ENCODE results near the gene DPP10. TPM values are rescaled to one million over a fixed set of nuclear protein-coding genes. Genes with fewer than 3 reads are reported as not detected.

DPP10 gene
- total and polyA plus RNA-seq, 10 donors, result 0.02 TPM; not detected in 9

DNA sequence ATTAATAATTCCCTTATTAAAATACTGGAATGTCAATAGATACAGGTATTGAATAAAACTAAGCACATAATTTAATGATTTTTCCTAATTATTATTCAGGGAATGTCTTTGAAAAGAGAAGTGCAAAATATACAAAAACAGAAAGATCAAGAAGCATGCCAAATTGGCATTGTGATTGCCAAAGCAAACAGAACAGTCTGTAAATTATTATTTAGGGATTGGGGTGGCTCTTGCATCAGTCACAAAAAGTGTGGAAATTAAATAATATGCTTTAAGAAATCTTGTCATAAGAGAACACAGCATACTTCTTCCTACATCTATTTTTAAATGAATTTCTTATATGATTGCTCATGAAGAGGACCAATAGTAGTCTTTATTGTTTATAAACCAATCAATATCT is 1211.9 kb downstream of the DPP10 start:
- Histone ChIP-seq H3K27ac (no peak overlapping the region), H3K4me1 (no peaks in the 10 kb centered on the region), H3K36me3 (no peaks in the 10 kb centered on the region), H3K9me3 (peaks cover 0 to 3% (median 0%) of the 10 kb centered on the region in 8 donors), H3K27me3 (replicated peaks in 1 of 7) (no peaks in the 10 kb centered on the region), H3K4me3 (no peak overlapping the region)
- DNase-seq, result no peak
- TF ChIP-seq POLR2A (IDR thresholded peaks at IDR 0.05) (no peak), POLR2AphosphoS5 (IDR thresholded peaks at IDR 0.05) (no peak)
- TF ChIP-seq, protein P1, sequence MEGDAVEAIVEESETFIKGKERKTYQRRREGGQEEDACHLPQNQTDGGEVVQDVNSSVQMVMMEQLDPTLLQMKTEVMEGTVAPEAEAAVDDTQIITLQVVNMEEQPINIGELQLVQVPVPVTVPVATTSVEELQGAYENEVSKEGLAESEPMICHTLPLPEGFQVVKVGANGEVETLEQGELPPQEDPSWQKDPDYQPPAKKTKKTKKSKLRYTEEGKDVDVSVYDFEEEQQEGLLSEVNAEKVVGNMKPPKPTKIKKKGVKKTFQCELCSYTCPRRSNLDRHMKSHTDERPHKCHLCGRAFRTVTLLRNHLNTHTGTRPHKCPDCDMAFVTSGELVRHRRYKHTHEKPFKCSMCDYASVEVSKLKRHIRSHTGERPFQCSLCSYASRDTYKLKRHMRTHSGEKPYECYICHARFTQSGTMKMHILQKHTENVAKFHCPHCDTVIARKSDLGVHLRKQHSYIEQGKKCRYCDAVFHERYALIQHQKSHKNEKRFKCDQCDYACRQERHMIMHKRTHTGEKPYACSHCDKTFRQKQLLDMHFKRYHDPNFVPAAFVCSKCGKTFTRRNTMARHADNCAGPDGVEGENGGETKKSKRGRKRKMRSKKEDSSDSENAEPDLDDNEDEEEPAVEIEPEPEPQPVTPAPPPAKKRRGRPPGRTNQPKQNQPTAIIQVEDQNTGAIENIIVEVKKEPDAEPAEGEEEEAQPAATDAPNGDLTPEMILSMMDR (IDR thresholded peaks at IDR 0.05 in 8 of 11, conservative IDR thresholded peaks at IDR 0.05 in 3 of 11), result no peak
- intact Hi-C loops (cut with DNase I; ENCODE audit: low total_unique reads), result no loop called here

DNA sequence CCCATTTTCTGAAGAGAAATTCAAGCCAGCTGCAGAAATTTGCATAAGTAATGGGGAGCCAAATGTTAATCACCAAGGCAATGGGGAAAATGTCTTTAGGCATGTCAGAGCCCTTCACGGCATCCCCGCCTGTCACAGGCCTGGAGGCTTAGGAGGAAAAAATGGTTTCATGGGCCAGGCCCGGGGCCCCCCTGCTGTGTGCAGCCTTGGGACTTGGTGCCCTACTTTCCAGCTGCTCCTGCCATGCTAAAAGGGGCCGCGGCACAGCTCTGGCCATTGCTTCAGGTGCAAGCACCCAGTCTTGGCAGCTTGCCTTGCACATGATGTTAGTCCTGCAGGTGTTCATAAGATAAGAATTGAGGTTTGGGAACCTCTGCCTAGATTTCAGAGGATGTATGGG is 1235.7 kb downstream of the DPP10 start:
- Histone ChIP-seq H3K9me3 (peaks cover 0 to 61% (median 37%) of the 10 kb centered on the region in 8 donors), H3K4me1 (no peaks in the 10 kb centered on the region), H3K27me3 (replicated peaks in 1 of 7) (no peaks in the 10 kb centered on the region), H3K27ac (no peak overlapping the region), H3K36me3 (no peaks in the 10 kb centered on the region), H3K4me3 (no peak overlapping the region)
- intact Hi-C loops (cut with DNase I; ENCODE audit: low total_unique reads), result no loop called here
- 82 to 92% (median 89%) methylated on average over 5 of the region's 5 CpGs for WGBS, 5 donors
- DNase-seq, result peak; percentile 56
- TF ChIP-seq POLR2A (IDR thresholded peaks at IDR 0.05) (no peak), POLR2AphosphoS5 (IDR thresholded peaks at IDR 0.05) (no peak)
- TF ChIP-seq, protein P1 (IDR thresholded peaks at IDR 0.05 in 8 of 11, conservative IDR thresholded peaks at IDR 0.05 in 3 of 11), result no peak

DNA sequence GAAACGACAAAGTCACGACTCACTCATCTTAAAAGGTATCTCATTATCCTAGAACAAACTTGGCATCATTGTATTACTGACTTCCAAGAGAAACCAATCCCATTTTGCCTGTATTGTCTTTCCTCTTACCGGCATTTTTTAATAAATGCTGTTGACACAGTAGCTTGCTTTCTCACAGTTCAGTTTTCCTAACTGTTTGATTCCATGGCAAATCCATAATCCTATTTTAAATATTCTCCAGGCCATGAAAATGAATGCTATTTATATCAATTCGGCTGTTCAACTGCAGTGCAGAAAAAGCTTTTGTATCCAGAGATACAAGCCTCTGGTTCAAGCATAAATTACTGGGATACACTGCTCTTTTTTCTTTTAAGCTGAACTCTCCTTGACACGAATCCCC is 1241.9 kb downstream of the DPP10 start:
- WGBS, 5 donors, result 69 to 77% (median 73%) methylated on average over 5 of the region's 5 CpGs
- no peak overlapping the region for H3K4me3 ChIP-seq
- intact Hi-C loops (cut with DNase I; ENCODE audit: low total_unique reads), result no loop called here
- no peaks in the 10 kb centered on the region for H3K27me3 ChIP-seq (replicated peaks in 1 of 7)
- H3K4me1 ChIP-seq, result no peaks in the 10 kb centered on the region
- no peak for TF ChIP-seq POLR2AphosphoS5 (IDR thresholded peaks at IDR 0.05)
- TF ChIP-seq POLR2A (IDR thresholded peaks at IDR 0.05), result no peak
- TF ChIP-seq, protein P1 (IDR thresholded peaks at IDR 0.05 in 8 of 11, conservative IDR thresholded peaks at IDR 0.05 in 3 of 11), result no peak
- DNase-seq, result no peak
- no peak overlapping the region for H3K27ac ChIP-seq
- no peaks in the 10 kb centered on the region for H3K36me3 ChIP-seq
- H3K9me3 ChIP-seq, result peaks cover 0 to 13% (median under 1%) of the 10 kb centered on the region in 8 donors

DNA sequence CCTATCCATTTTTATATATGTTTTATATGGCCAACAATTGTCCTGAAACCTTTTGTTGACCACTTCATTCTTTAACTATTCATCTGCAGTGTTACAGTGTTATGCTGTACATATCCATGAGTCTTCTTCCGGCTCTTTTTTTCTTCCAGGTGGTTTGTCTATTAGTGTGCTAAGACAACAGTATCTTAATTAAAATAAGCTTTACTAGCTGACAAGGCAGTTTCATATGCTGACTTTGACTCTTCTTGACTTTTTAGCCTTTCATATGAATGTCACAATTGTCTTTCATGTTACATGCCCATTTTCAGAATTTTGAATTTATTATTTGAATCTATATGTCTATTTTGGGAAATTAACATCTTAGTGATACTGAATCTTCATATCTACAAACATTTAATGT is 1249.0 kb downstream of the DPP10 start:
- TF ChIP-seq, protein P1 (IDR thresholded peaks at IDR 0.05 in 8 of 11, conservative IDR thresholded peaks at IDR 0.05 in 3 of 11), result no peak
- no peak for TF ChIP-seq POLR2AphosphoS5 (IDR thresholded peaks at IDR 0.05)
- TF ChIP-seq POLR2A (IDR thresholded peaks at IDR 0.05), result no peak
- H3K27me3 ChIP-seq (replicated peaks in 1 of 7), result no peaks in the 10 kb centered on the region
- H3K36me3 ChIP-seq, result no peaks in the 10 kb centered on the region
- no peak overlapping the region for H3K27ac ChIP-seq
- H3K4me3 ChIP-seq, result no peak overlapping the region
- H3K9me3 ChIP-seq, result peaks cover 0 to 18% (median 0%) of the 10 kb centered on the region in 8 donors
- 90 to 100% (median 97%) methylated on average over 1 of the region's 1 CpG for WGBS, 5 donors
- no peak for DNase-seq
- intact Hi-C loops (cut with DNase I; ENCODE audit: low total_unique reads), result no loop called here
- H3K4me1 ChIP-seq, result no peaks in the 10 kb centered on the region
